ENCODE results near the gene SRBD1. TPM values are rescaled to one million over a fixed set of nuclear protein-coding genes. Genes with fewer than 3 reads are reported as not detected.

The SRBD1 gene
- total and polyA plus RNA-seq, 4 donors = 4.0 to 22.2 (median 10.0) TPM

DNA sequence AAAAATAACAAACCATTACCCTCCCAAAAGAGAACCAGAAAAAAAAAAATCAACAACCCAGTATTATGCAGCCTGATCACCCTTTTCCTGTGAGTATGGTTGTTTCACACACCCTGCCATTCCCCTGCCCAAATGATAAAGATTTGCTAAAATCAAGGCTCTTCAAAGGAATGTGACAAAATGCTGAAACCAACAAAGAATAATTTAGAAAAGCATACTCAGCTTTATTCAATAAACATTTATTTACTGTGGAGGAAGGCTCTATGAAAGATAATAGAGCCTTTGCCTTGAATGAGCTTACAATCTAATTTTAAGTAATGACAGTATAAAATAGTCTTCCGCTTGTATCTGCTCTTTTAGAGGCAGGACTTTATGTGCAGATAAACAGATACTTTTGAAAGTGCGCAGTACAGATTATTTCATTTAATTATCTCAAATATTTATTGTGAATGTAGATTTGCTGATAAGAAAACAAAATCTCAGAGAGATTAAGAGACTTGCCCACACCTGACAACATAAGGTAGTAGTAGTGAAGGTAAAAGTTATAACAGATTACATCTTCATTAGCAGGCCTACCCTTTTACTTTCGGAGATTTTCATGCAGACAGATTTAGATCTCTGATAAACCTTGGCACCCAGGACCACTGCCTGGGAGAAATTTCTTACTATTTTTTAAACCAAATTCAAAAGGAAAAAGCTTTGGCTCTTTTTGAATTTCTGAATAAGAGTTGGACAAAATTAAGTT is 211.9 kb downstream of the SRBD1 start (continued):
- TF ChIP-seq REST (IDR thresholded peaks at IDR 0.05) = no peak

DNA sequence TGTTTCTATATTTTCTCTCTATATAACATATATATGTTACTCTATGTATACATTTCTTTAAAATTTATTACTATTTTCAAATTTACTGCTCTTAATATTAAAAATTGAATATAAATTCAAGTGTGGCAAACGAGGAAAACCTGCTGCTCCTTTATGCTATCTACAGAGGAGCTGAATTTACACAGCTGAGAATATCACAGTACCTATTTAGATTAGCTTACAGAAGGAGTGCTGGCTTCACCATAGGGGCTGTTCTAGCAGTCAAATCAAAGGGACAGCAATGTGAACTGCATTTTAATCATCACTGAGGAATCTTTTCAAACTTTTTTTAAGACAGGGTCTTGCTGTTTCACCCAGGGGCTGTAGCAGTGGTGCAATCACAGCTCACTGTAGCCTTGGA is 213.8 kb downstream of the SRBD1 start:
- 91% methylated on average over 1 of the region's 1 CpG for WGBS
- Histone ChIP-seq H3K36me3 (ENCODE audit: control insufficient read depth in 4 of 4, insufficient read depth in 3 of 4, low read depth in 1 of 4, low read length in 3 of 4) (peaks cover 0 to 3% (median 0%) of the 10 kb centered on the region in 4 donors), H3K27me3 (ENCODE audit: control insufficient read depth in 4 of 4, insufficient read depth in 4 of 4, low read length in 3 of 4) (no peaks in the 10 kb centered on the region), H3K27ac (ENCODE audit: low read depth in 1 of 2, low read length in 2 of 2) (no peak overlapping the region), H3K4me3 (ENCODE audit: low read depth in 1 of 3, low read length in 3 of 3) (no peak overlapping the region), H3K4me1 (ENCODE audit: control insufficient read depth in 4 of 4, insufficient read depth in 4 of 4, low read length in 3 of 4) (no peaks in the 10 kb centered on the region), H3K9ac (ENCODE audit: low read depth in 1 of 2, low read length in 2 of 2) (no peak overlapping the region), H3K9me3 (ENCODE audit: control insufficient read depth in 4 of 4, low read length in 3 of 4) (no peaks in the 10 kb centered on the region)
- no peak for TF ChIP-seq RXRA (IDR thresholded peaks at IDR 0.05)
- no peak for TF ChIP-seq CTCF (IDR thresholded peaks at IDR 0.05; ENCODE audit: low read depth, low read length, missing input control)
- no peak for TF ChIP-seq FOXA2 (IDR thresholded peaks at IDR 0.05)
- no peak for TF ChIP-seq EGR1 (IDR thresholded peaks at IDR 0.05; ENCODE audit: low read depth in 2 of 2)
- TF ChIP-seq FOXA1 (IDR thresholded peaks at IDR 0.05) = no peak
- TF ChIP-seq SP1 (IDR thresholded peaks at IDR 0.05) = no peak
- no peak for TF ChIP-seq REST (IDR thresholded peaks at IDR 0.05)
- TF ChIP-seq TAF1 (conservative IDR thresholded peaks at IDR 0.05) = no peak
- DNase-seq (ENCODE audit: low spot score) = no peak

GRCh38 chr2:45396671-45397070 is 214.4 kb downstream of the SRBD1 start:
- Histone ChIP-seq H3K9me3 (ENCODE audit: control insufficient read depth in 4 of 4, low read length in 3 of 4) (no peaks in the 10 kb centered on the region), H3K4me1 (ENCODE audit: control insufficient read depth in 4 of 4, insufficient read depth in 4 of 4, low read length in 3 of 4) (no peaks in the 10 kb centered on the region), H3K27me3 (ENCODE audit: control insufficient read depth in 4 of 4, insufficient read depth in 4 of 4, low read length in 3 of 4) (no peaks in the 10 kb centered on the region), H3K27ac (ENCODE audit: low read depth in 1 of 2, low read length in 2 of 2) (no peak overlapping the region), H3K36me3 (ENCODE audit: control insufficient read depth in 4 of 4, insufficient read depth in 3 of 4, low read depth in 1 of 4, low read length in 3 of 4) (peaks cover 0 to 4% (median 0%) of the 10 kb centered on the region in 4 donors), H3K4me3 (ENCODE audit: low read depth in 1 of 3, low read length in 3 of 3) (no peak overlapping the region), H3K9ac (ENCODE audit: low read depth in 1 of 2, low read length in 2 of 2) (no peak overlapping the region)
- 96% methylated on average over 1 of the region's 1 CpG for WGBS
- no peak for DNase-seq (ENCODE audit: low spot score)
- TF ChIP-seq, protein P1, sequence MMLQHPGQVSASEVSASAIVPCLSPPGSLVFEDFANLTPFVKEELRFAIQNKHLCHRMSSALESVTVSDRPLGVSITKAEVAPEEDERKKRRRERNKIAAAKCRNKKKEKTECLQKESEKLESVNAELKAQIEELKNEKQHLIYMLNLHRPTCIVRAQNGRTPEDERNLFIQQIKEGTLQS (IDR thresholded peaks at IDR 0.05) = no peak
- TF ChIP-seq, protein P2, sequence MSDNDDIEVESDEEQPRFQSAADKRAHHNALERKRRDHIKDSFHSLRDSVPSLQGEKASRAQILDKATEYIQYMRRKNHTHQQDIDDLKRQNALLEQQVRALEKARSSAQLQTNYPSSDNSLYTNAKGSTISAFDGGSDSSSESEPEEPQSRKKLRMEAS (IDR thresholded peaks at IDR 0.05) = no peak
- TF ChIP-seq HNF4G (IDR thresholded peaks at IDR 0.05) (no peak), REST (IDR thresholded peaks at IDR 0.05) (no peak), NR2F2 (IDR thresholded peaks at IDR 0.05) (no peak), TAF1 (conservative IDR thresholded peaks at IDR 0.05) (no peak), JUND (IDR thresholded peaks at IDR 0.05) (no peak), SP1 (IDR thresholded peaks at IDR 0.05) (no peak), EGR1 (IDR thresholded peaks at IDR 0.05; ENCODE audit: low read depth in 2 of 2) (no peak)
